EL (cell line): Measurements from ENCODE around the gene PAPPA.

Experiments used
- DNase-seq: peaks from one replicate; pipeline ENCODE4 v3.0.0-alpha.2; 2016

The PAPPA gene

GRCh38 chr9:116187570-116188170 lies 34.1 kb downstream of the PAPPA start:
- DNase-seq, result no peak

GRCh38 chr9:116189683-116190082 lies 36.1 kb downstream of the PAPPA start:
- no peak for DNase-seq

- DNase-seq, result peak; percentile 85
Measured at GRCh38 chr9:116190637-116191396, 37.2 kb downstream of the PAPPA start.

GRCh38 chr9:116191576-116192415 lies 38.2 kb downstream of the PAPPA start:
- no peak for DNase-seq

GRCh38 chr9:116193636-116194035 lies 40.0 kb downstream of the PAPPA start:
- peak; percentile 79 for DNase-seq

- DNase-seq, result no peak
Measured at GRCh38 chr9:116196806-116197205, 43.2 kb downstream of the PAPPA start.

- no peak for DNase-seq
Measured at GRCh38 chr9:116198344-116198743, 44.8 kb downstream of the PAPPA start.

GRCh38 chr9:116202219-116202912 lies 48.8 kb downstream of the PAPPA start:
- DNase-seq, result no peak

- no peak for DNase-seq
Measured at GRCh38 chr9:116204252-116204882, 50.8 kb downstream of the PAPPA start.

GRCh38 chr9:116207371-116208111 lies 54.0 kb downstream of the PAPPA start:
- no peak for DNase-seq

GRCh38 chr9:116208417-116209232 lies 55.0 kb downstream of the PAPPA start:
- peak; percentile 56 for DNase-seq

- DNase-seq, result peak; percentile 47
Measured at GRCh38 chr9:116209414-116210116, 56.0 kb downstream of the PAPPA start.

GRCh38 chr9:116212986-116213692 lies 59.5 kb downstream of the PAPPA start:
- DNase-seq, result no peak

- DNase-seq, result no peak
Measured at GRCh38 chr9:116213693-116214047, 60.1 kb downstream of the PAPPA start.

- DNase-seq, result no peak
Measured at GRCh38 chr9:116218399-116218798, 64.8 kb downstream of the PAPPA start.

GRCh38 chr9:116219686-116220085 lies 66.1 kb downstream of the PAPPA start:
- DNase-seq, result no peak

GRCh38 chr9:116223926-116224325 lies 70.3 kb downstream of the PAPPA start:
- DNase-seq, result no peak

GRCh38 chr9:116230051-116230632 lies 76.6 kb downstream of the PAPPA start:
- no peak for DNase-seq
